Liver (tissue), 9 donors: ENCODE data around the gene LYZL1. TPM values are rescaled to one million over a fixed set of nuclear protein-coding genes. Genes with fewer than 3 reads are reported as not detected.
"Not testable (repeated sequence)": the region's sequence is repeated elsewhere in the genome, so short reads cannot be mapped to it uniquely, and the experiment has no call there.

ENCODE experiments used
- DNase-seq: peaks from one replicate; pipeline ENCODE4 v3.0.0-alpha.2; 2017; ENCODE audit warnings: low spot score
- H3K27ac ChIP-seq, 2 donors: one replicate each; pipeline ENCODE4 v1.7.0; 2013; ENCODE audit warnings: inconsistent platforms in 2 of 2, low read length in 2 of 2, control low read depth in 1 of 2, low read depth in 1 of 2, mild to moderate bottlenecking in 1 of 2
- H3K27me3 ChIP-seq, 4 donors: one replicate each; pipeline versions ENCODE4 v1.6.1 to v1.7.0; 2013; ENCODE audit warnings: low read length in 3 of 4, inconsistent platforms in 1 of 4, mild to moderate bottlenecking in 1 of 4, moderate library complexity in 1 of 4; ENCODE audit not compliant: control insufficient read depth in 4 of 4, insufficient read depth in 4 of 4
- H3K36me3 ChIP-seq, 4 donors: one replicate each; pipeline versions ENCODE4 v1.6.1 to v1.7.0; 2013; ENCODE audit warnings: low read length in 3 of 4, mild to moderate bottlenecking in 3 of 4, low read depth in 1 of 4, moderate library complexity in 1 of 4; ENCODE audit not compliant: control insufficient read depth in 4 of 4, insufficient read depth in 3 of 4
- H3K4me1 ChIP-seq, 4 donors: one replicate each; pipeline versions ENCODE4 v1.6.1 to v1.7.0; 2013; ENCODE audit warnings: low read length in 3 of 4, mild to moderate bottlenecking in 3 of 4, moderate library complexity in 1 of 4; ENCODE audit not compliant: control insufficient read depth in 4 of 4, insufficient read depth in 4 of 4
- H3K4me3 ChIP-seq, 3 donors: one replicate each; pipeline versions ENCODE4 v1.6.1 to v1.7.0; 2013; ENCODE audit warnings: low read length in 3 of 3, control low read depth in 1 of 3, low read depth in 1 of 3, mild to moderate bottlenecking in 1 of 3
- H3K9ac ChIP-seq, 2 donors: one replicate each; pipeline ENCODE4 v1.7.0; 2013; ENCODE audit warnings: low read length in 2 of 2, mild to moderate bottlenecking in 2 of 2, moderate library complexity in 2 of 2, control low read depth in 1 of 2, low read depth in 1 of 2
- H3K9me3 ChIP-seq, 4 donors: one replicate each; pipeline versions ENCODE4 v1.6.1 to v1.7.0; 2013; ENCODE audit warnings: low read length in 3 of 4; ENCODE audit not compliant: control insufficient read depth in 4 of 4
- ATF3 ChIP-seq: IDR thresholded peaks from 2 replicates; pipeline ENCODE4 v1.6.1; 2016; ENCODE audit warnings: antibody characterized with exemption
- EGR1 ChIP-seq, 2 donors: IDR thresholded peaks; 2 replicates each; pipeline ENCODE4 v1.6.1; 2016 to 2018; ENCODE audit warnings: antibody characterized with exemption in 2 of 2, low read depth in 2 of 2
- FOXA1 ChIP-seq: IDR thresholded peaks from 2 replicates; pipeline ENCODE4 v1.6.1; 2016; ENCODE audit warnings: antibody characterized with exemption
- FOXA2 ChIP-seq: IDR thresholded peaks from 2 replicates; pipeline ENCODE4 v1.6.1; 2016; ENCODE audit warnings: antibody characterized with exemption
- GABPA ChIP-seq, 2 donors: IDR thresholded peaks in 1 of 2; conservative IDR thresholded peaks in 1 of 2; 2 replicates each; pipeline ENCODE4 v1.6.1; 2016; ENCODE audit warnings: antibody characterized with exemption in 2 of 2, mild to moderate bottlenecking in 1 of 2, moderate library complexity in 1 of 2
- HNF4A ChIP-seq, 2 donors: conservative IDR thresholded peaks; 2 replicates each; pipeline ENCODE4 v1.6.1; 2016; ENCODE audit warnings: antibody characterized with exemption in 2 of 2, mild to moderate bottlenecking in 2 of 2
- HNF4G ChIP-seq: IDR thresholded peaks from 2 replicates; pipeline ENCODE4 v1.6.1; 2016; ENCODE audit warnings: antibody characterized with exemption
- JUND ChIP-seq, 2 donors: IDR thresholded peaks; 2 replicates each; pipeline ENCODE4 v1.6.1; 2016; ENCODE audit warnings: antibody characterized with exemption in 2 of 2
- MAX ChIP-seq: IDR thresholded peaks from 2 replicates; pipeline ENCODE4 v1.6.1; 2016; ENCODE audit warnings: antibody characterized with exemption
- NR2F2 ChIP-seq: IDR thresholded peaks from 2 replicates; pipeline ENCODE4 v1.6.1; 2016; ENCODE audit warnings: antibody characterized with exemption
- RAD21 ChIP-seq, 2 donors: IDR thresholded peaks; 2 replicates each; pipeline ENCODE4 v1.6.1; 2016; ENCODE audit warnings: antibody characterized with exemption in 2 of 2, mild to moderate bottlenecking in 2 of 2
- REST ChIP-seq: IDR thresholded peaks from 2 replicates; pipeline ENCODE4 v1.6.1; 2016; ENCODE audit warnings: antibody characterized with exemption, mild to moderate bottlenecking
- RXRA ChIP-seq, 2 donors: IDR thresholded peaks; 2 replicates each; pipeline ENCODE4 v1.6.1; 2017 to 2018; ENCODE audit warnings: antibody characterized with exemption in 2 of 2, mild to moderate bottlenecking in 1 of 2
- SP1 ChIP-seq: IDR thresholded peaks from 2 replicates; pipeline ENCODE4 v1.6.1; 2018; ENCODE audit warnings: antibody characterized with exemption, mild to moderate bottlenecking
- TAF1 ChIP-seq: conservative IDR thresholded peaks from 2 replicates; pipeline ENCODE4 v1.6.1; 2016; ENCODE audit warnings: antibody characterized with exemption, mild to moderate bottlenecking
- YY1 ChIP-seq: IDR thresholded peaks from 2 replicates; pipeline ENCODE4 v1.6.1; 2016; ENCODE audit warnings: antibody characterized with exemption, mild to moderate bottlenecking
- ZBTB33 ChIP-seq: IDR thresholded peaks from 2 replicates; pipeline ENCODE4 v1.6.1; 2016; ENCODE audit warnings: antibody characterized with exemption
- WGBS: extraction: QIAGEN DNeasy Blood & Tissue Kit; methylation state at CpG from one replicate; pipeline ENCODE4 v1.1.7; 2013; 5-methylcytosine and 5-hydroxymethylcytosine counted together
- polyA plus RNA-seq, 2 donors: library from polyadenylated mRNA; stranded (reverse) in 1 of 2; unstranded in 1 of 2; fragments of 200-250 nt in 1 of 2; fragments of >200 nt in 1 of 2; fragmentation: Nextera tagmentation in 1 of 2; extraction: Ambion mirVana in 1 of 2; gene quantifications; one replicate each; pipeline versions ENCODE4 v1.2.1 to v1.2.3, GENCODE V29; 2013 to 2015
- total RNA-seq, 2 donors: library from RNA; depleted of rRNA; stranded (reverse); fragments of >200 nt; gene quantifications; one replicate each; pipeline ENCODE4 v1.2.3, GENCODE V29; 2014
- donor health status: healthy.
- donor health status: healthy.
- donor health status: healthy.
- donor health status: healthy.
- donor health status: healthy.

Gene LYZL1
- total and polyA plus RNA-seq, 4 donors, result not detected

- peaks cover 15 to 55% (median 51%) of the 10 kb centered on the region in 4 donors for H3K4me1 ChIP-seq
- H3K27me3 ChIP-seq, DNase-seq, H3K9me3 ChIP-seq, H3K36me3 ChIP-seq: not testable (repeated sequence)
- TF ChIP-seq HNF4A (conservative IDR thresholded peaks at IDR 0.05), result peak; percentile 82 to 83
- peak; percentile 5 for TF ChIP-seq MAX
- TF ChIP-seq ZBTB33, result peak; percentile 8
- peak; percentile 68 for TF ChIP-seq NR2F2
- peak; percentile 66 for TF ChIP-seq HNF4G
- TF ChIP-seq SP1, result peak; percentile 95
- TF ChIP-seq JUND (IDR thresholded peaks at IDR 0.05), result peak; percentile 17 to 55
- peak; percentile 8 for TF ChIP-seq FOXA2
- peak; percentile 51 for TF ChIP-seq REST
- peak; percentile 43 for TF ChIP-seq TAF1
- peak; percentile 70 to 77 for TF ChIP-seq RXRA (IDR thresholded peaks at IDR 0.05)
- TF ChIP-seq GABPA (IDR thresholded peaks at IDR 0.05 in 1 of 2, conservative IDR thresholded peaks at IDR 0.05 in 1 of 2), result peak in 1 of 2 donors; percentile 17
- H3K4me3 ChIP-seq, result peak overlapping the region in 2 of 3 donors; percentile 3 to 27
- H3K9ac ChIP-seq, result peak overlapping the region in 1 of 2 donors; percentile 85
- WGBS, result 4% methylated on average over 22 of the region's 22 CpGs
- H3K27ac ChIP-seq, result peak overlapping the region; percentile 85 to 86
Measured at GRCh38 chr10:29318141-29319071, 29.5 kb downstream of the LYZL1 start.

GRCh38 chr10:29319205-29319781 lies 30.4 kb downstream of the LYZL1 start:
- Histone ChIP-seq H3K27ac (peak overlapping the region; percentile 85 to 86), H3K9me3 (no peaks in the 10 kb centered on the region), H3K36me3 (no peaks in the 10 kb centered on the region), H3K4me3 (peak overlapping the region; percentile 27 to 58 (median 44)), H3K9ac (peak overlapping the region; percentile 58 to 85), H3K27me3 (no peaks in the 10 kb centered on the region), H3K4me1 (peaks cover 18 to 64% (median 60%) of the 10 kb centered on the region in 4 donors)
- 35% methylated on average over 13 of the region's 13 CpGs for WGBS
- no peak for DNase-seq
- no peak for TF ChIP-seq RXRA (IDR thresholded peaks at IDR 0.05)
- no peak for TF ChIP-seq HNF4G
- no peak for TF ChIP-seq REST
- TF ChIP-seq SP1, result no peak
- no peak for TF ChIP-seq EGR1 (IDR thresholded peaks at IDR 0.05; ENCODE audit: low read depth in 2 of 2)
- no peak for TF ChIP-seq MAX
- no peak for TF ChIP-seq FOXA2
- TF ChIP-seq HNF4A (conservative IDR thresholded peaks at IDR 0.05), result no peak
- no peak for TF ChIP-seq FOXA1
- no peak for TF ChIP-seq YY1
- TF ChIP-seq RAD21 (IDR thresholded peaks at IDR 0.05), result no peak
- no peak for TF ChIP-seq ZBTB33
- TF ChIP-seq JUND (IDR thresholded peaks at IDR 0.05), result no peak
- TF ChIP-seq ATF3, result no peak
